OCI-LY1 (cell line): ENCODE data around the gene EPB41L2.

Source experiments
- EZH2 ChIP-seq: fragments of 200-600 bp; sonication (generic), shearing (Covaris generic); IDR thresholded peaks from 2 replicates; pipeline ENCODE4 v1.8.0; 2017; ENCODE audit warnings: borderline replicate concordance, mixed run types, mild to moderate bottlenecking, antibody characterized with exemption, low read length, moderate library complexity, mixed read lengths
- TF ChIP-seq, protein P1 (sequence below): fragments of 200-600 bp; sonication (generic), shearing (Covaris generic); IDR thresholded peaks from 2 replicates; pipeline ENCODE4 v1.5.1; 2017; ENCODE audit warnings: mild to moderate bottlenecking, antibody characterized with exemption, low read length, moderate library complexity, mixed read lengths

DNA sequence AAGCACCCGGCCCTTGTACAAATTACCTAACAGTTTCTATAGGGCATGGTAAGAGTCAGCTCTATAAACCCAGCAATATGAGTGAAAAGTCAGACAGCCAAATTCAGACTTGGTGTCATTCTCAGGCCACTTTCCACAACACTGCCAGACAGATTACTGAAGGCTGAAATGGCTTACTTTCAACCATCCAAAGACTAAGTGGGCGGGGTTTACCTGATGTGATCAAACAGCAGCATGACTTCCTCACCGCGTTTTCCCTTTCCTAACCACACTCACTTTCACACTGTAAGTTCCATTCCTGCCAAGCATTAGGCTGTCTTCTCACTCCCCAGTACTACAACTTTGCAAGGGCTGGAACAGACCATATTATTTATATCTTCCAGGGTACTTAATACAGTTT lies 149.9 kb downstream of the EPB41L2 start:
- TF ChIP-seq, protein P1, sequence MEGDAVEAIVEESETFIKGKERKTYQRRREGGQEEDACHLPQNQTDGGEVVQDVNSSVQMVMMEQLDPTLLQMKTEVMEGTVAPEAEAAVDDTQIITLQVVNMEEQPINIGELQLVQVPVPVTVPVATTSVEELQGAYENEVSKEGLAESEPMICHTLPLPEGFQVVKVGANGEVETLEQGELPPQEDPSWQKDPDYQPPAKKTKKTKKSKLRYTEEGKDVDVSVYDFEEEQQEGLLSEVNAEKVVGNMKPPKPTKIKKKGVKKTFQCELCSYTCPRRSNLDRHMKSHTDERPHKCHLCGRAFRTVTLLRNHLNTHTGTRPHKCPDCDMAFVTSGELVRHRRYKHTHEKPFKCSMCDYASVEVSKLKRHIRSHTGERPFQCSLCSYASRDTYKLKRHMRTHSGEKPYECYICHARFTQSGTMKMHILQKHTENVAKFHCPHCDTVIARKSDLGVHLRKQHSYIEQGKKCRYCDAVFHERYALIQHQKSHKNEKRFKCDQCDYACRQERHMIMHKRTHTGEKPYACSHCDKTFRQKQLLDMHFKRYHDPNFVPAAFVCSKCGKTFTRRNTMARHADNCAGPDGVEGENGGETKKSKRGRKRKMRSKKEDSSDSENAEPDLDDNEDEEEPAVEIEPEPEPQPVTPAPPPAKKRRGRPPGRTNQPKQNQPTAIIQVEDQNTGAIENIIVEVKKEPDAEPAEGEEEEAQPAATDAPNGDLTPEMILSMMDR: no peak
- TF ChIP-seq EZH2: no peak
